ENCODE results near the gene CLEC12A. TPM values are rescaled to one million over a fixed set of nuclear protein-coding genes. Genes with fewer than 3 reads are reported as not detected.

CLEC12A gene
- total RNA-seq, 4 donors from 2014 or later: 0.19 to 0.64 (median 0.51) TPM; not detected in 1

DNA sequence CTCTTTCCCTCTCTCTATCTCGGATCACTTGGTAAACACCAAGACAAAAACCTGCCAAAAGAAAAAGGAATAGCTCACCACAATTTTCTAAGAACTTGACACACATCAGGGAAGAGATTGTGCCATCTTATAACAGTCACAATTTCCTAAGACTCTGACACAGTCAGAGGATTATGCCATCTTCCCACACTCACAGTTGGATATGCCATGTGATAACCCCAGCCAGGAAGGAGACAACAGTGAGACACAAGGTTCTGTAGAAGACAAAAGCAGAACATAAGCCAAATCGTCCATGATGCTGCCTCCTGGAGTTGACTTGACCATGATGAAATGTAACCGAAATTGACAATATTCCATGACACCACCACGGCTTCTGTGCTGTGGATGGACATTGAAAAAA is 56.5 kb downstream of the CLEC12A start:
- WGBS, 2 donors: 58 to 63% methylated on average over 4 of the region's 4 CpGs
- H3K4me3 ChIP-seq (ENCODE audit: low read depth, poor library complexity, severe bottlenecking): no peak overlapping the region
- TF ChIP-seq CTCF (IDR thresholded peaks at IDR 0.05) (no peak), POLR2A (IDR thresholded peaks at IDR 0.05) (no peak)
- intact Hi-C loops (cut with DNase I; ENCODE audit: low total_unique reads): no loop called here
- DNase-seq (ENCODE audit: low spot score in 2 of 2): no peak

DNA sequence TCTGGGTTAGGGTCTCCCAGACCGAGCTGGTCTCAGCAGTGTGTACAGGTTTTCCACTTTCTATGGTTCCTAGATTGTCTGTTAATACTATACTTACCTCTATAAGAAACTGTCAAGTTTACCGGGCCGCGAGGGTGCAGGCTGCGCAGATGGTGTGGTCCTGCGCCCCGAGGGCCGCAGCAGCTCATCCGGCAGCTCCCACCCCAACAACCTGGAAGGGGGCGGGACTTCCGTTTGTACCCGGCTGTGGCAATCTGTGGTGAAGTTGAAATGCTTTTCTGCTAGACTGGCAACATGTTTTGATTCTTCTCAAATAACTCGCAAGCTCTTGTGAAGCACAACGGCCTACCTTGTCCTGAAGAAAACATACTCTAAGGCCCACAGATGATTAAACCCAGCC is 59.2 kb downstream of the CLEC12A start, which contains the start of gene CLEC9A:
CLEC9A (plus strand) TSS at position 237 of the 400 bp plus-strand sequence. CDS start 22,006 bp downstream, outside the sequence.
- no peak for DNase-seq (ENCODE audit: low spot score in 2 of 2)
- intact Hi-C loops (cut with DNase I; ENCODE audit: low total_unique reads): loop anchor here (10.0 kb wide), 1 partner anchor 114 kb away; no protein-coding TSS in a partner anchor
- 91 to 95% methylated on average over 14 of the region's 14 CpGs for WGBS, 2 donors

GRCh38 chr12:10031321-10031720 is 60.1 kb downstream of the CLEC12A start:
- TF ChIP-seq POLR2A (IDR thresholded peaks at IDR 0.05): no peak
- no peak for TF ChIP-seq CTCF (IDR thresholded peaks at IDR 0.05)
- intact Hi-C loops (cut with DNase I; ENCODE audit: low total_unique reads): loop anchor here (10.0 kb wide), 1 partner anchor 113 kb away; no protein-coding TSS in a partner anchor
- WGBS, 2 donors: 72 to 77% methylated on average over 4 of the region's 4 CpGs
- no peak for DNase-seq (ENCODE audit: low spot score in 2 of 2)
- no peak overlapping the region for H3K4me3 ChIP-seq (ENCODE audit: low read depth, poor library complexity, severe bottlenecking)

More for the DNA sequence above, 59.2 kb downstream of the CLEC12A start, which contains the start of gene CLEC9A:
- no peak within 1 kb of the TSS for H3K4me3 ChIP-seq (ENCODE audit: low read depth, poor library complexity, severe bottlenecking)
- TF ChIP-seq CTCF (IDR thresholded peaks at IDR 0.05) (no peak), POLR2A (IDR thresholded peaks at IDR 0.05) (no peak)

GRCh38 chr12:10031771-10032175 is 60.6 kb downstream of the CLEC12A start:
- H3K4me3 ChIP-seq (ENCODE audit: low read depth, poor library complexity, severe bottlenecking): no peak overlapping the region
- intact Hi-C loops (cut with DNase I; ENCODE audit: low total_unique reads): loop anchor here (10.0 kb wide), 1 partner anchor 113 kb away; no protein-coding TSS in a partner anchor
- DNase-seq (ENCODE audit: low spot score in 2 of 2): no peak
- 66 to 67% methylated on average over 5 of the region's 5 CpGs for WGBS, 2 donors
- no peak for TF ChIP-seq POLR2A (IDR thresholded peaks at IDR 0.05)
- TF ChIP-seq CTCF (IDR thresholded peaks at IDR 0.05): no peak

GRCh38 chr12:10033783-10034545 is 62.8 kb downstream of the CLEC12A start:
- 84 to 90% methylated on average over 1 of the region's 1 CpG for WGBS, 2 donors
- no peak for TF ChIP-seq CTCF (IDR thresholded peaks at IDR 0.05)
- TF ChIP-seq POLR2A (IDR thresholded peaks at IDR 0.05): no peak

More at GRCh38 chr12:10033783-10034545, 62.8 kb downstream of the CLEC12A start:
- H3K4me3 ChIP-seq (ENCODE audit: low read depth, poor library complexity, severe bottlenecking): no peak overlapping the region
- no peak for DNase-seq (ENCODE audit: low spot score in 2 of 2)
- intact Hi-C loops (cut with DNase I; ENCODE audit: low total_unique reads): loop anchor here (10.0 kb wide), 1 partner anchor 111 kb away; no protein-coding TSS in a partner anchor

Other genes with a start within 250 kb of the CLEC12A start
- gene CLECL1, start 238.3 kb upstream of the CLEC12A start, total RNA-seq: not detected
- 1 to 10 TPM in 3 of 4 donors, under 1 TPM in 1; 0.61 to 4.0 (median 1.9) TPM for gene CD69, start 210.5 kb upstream of the CLEC12A start, total RNA-seq
- under 1 TPM in 1 of 4 donors, not detected in 3; 0.27 TPM for gene KLRF1, start 143.9 kb upstream of the CLEC12A start, total RNA-seq
- gene CLEC2B, start 102.1 kb upstream of the CLEC12A start, total RNA-seq: 10 to 100 TPM; 52.3 to 90.6 (median 81.9) TPM
- gene KLRF2, start 89.9 kb upstream of the CLEC12A start, total RNA-seq: not detected
- 10 to 100 TPM; 60.8 to 80.5 (median 68.4) TPM for gene CLEC2A, start 39.0 kb upstream of the CLEC12A start, total RNA-seq
- gene CLEC1B, start 27.7 kb downstream of the CLEC12A start, total RNA-seq: not detected
- gene CLEC12B, start 39.2 kb downstream of the CLEC12A start, total RNA-seq: 1 to 10 TPM in 1 of 4 donors, under 1 TPM in 3; 0.42 to 2.4 (median 0.65) TPM
- not detected for gene CLEC9A, start 59.3 kb downstream of the CLEC12A start, total RNA-seq
- gene CLEC1A, start 127.6 kb downstream of the CLEC12A start, total RNA-seq: 1 to 10 TPM in 2 of 4 donors, under 1 TPM in 2; 0.08 to 5.5 (median 0.96) TPM
- 10 to 100 TPM in 1 of 4 donors, 1 to 10 TPM in 3; 4.8 to 14.1 (median 6.7) TPM for gene CLEC7A, start 158.8 kb downstream of the CLEC12A start, total RNA-seq
- not detected for gene OLR1, start 200.7 kb downstream of the CLEC12A start, total RNA-seq
- gene TMEM52B, start 207.6 kb downstream of the CLEC12A start, total RNA-seq: not detected
- 100 to 1,000 TPM in 1 of 4 donors, 10 to 100 TPM in 3; 48.7 to 102 (median 86.8) TPM for gene GABARAPL1, start 241.5 kb downstream of the CLEC12A start, total RNA-seq